HL-60 (cell line): ENCODE measurements around the gene MYRIP.

ENCODE experiments used
- DNase-seq, 2 experiments: peaks; one replicate each; pipeline ENCODE4 v3.0.0-alpha.2; 2010 to 2020; ENCODE audit warnings: low read depth in 1 of 2, low spot score in 1 of 2
- H3K27ac ChIP-seq: fragments of 250-450 bp; sonication (Bioruptor Pico); replicated peaks from 2 replicates; pipeline ENCODE4 v1.5.1; 2020; ENCODE audit warnings: mild to moderate bottlenecking, moderate library complexity
- H3K27me3 ChIP-seq: fragments of 250-450 bp; sonication (Bioruptor Pico); 2 replicates; pipeline ENCODE4 v1.5.1; 2021; ENCODE audit warnings: mild to moderate bottlenecking, moderate library complexity; ENCODE audit not compliant: insufficient read depth, poor library complexity, severe bottlenecking
- H3K4me3 ChIP-seq: replicated peaks from 2 replicates; pipeline ENCODE4 v1.5.1; 2011; ENCODE audit warnings: mild to moderate bottlenecking, control low read depth, low read length; ENCODE audit not compliant: insufficient read depth
- CTCF ChIP-seq: IDR thresholded peaks from one replicate; pipeline ENCODE4 v1.5.1; 2011; ENCODE audit warnings: low read length, control low read depth, inconsistent platforms; ENCODE audit not compliant: insufficient read depth
- GABPA ChIP-seq: IDR thresholded peaks from 2 replicates; pipeline ENCODE4 v1.6.1; 2012; ENCODE audit warnings: low read depth
- POLR2AphosphoS5 ChIP-seq: IDR thresholded peaks from 2 replicates; pipeline ENCODE4 v1.6.1; 2012; ENCODE audit warnings: low read depth
- REST ChIP-seq: IDR thresholded peaks from 2 replicates; pipeline ENCODE4 v1.6.1; 2012; ENCODE audit warnings: low read depth; ENCODE audit not compliant: insufficient replicate concordance
- SPI1 ChIP-seq: IDR thresholded peaks from 2 replicates; pipeline ENCODE4 v1.6.1; 2012; ENCODE audit warnings: low read depth, mild to moderate bottlenecking, borderline replicate concordance

The MYRIP gene

GRCh38 chr3:40294434-40294833, 485.0 kb downstream of the MYRIP start:
- Histone ChIP-seq H3K27me3 (no peaks in the 10 kb centered on the region), H3K4me3 (no peak overlapping the region), H3K27ac (no peak overlapping the region)
- no peak for DNase-seq
- TF ChIP-seq GABPA (no peak), CTCF (no peak), POLR2AphosphoS5 (no peak), REST (no peak), SPI1 (no peak)

GRCh38 chr3:40298075-40298474, 488.7 kb downstream of the MYRIP start:
- no peak for TF ChIP-seq REST
- TF ChIP-seq SPI1: no peak
- TF ChIP-seq POLR2AphosphoS5: no peak
- TF ChIP-seq CTCF: no peak
- no peaks in the 10 kb centered on the region for H3K27me3 ChIP-seq
- H3K4me3 ChIP-seq: no peak overlapping the region
- DNase-seq: no peak
- H3K27ac ChIP-seq: peak overlapping the region; percentile 2; the same call in 1 of the 2 replicates

GRCh38 chr3:40299130-40299720, 489.8 kb downstream of the MYRIP start:
- no peaks in the 10 kb centered on the region for H3K27me3 ChIP-seq
- peak overlapping the region; percentile 68 for H3K27ac ChIP-seq
- no peak for DNase-seq
- TF ChIP-seq CTCF (no peak), GABPA (no peak), POLR2AphosphoS5 (no peak), REST (no peak), SPI1 (no peak)
- no peak overlapping the region for H3K4me3 ChIP-seq
